ENCODE data around the gene DISC1. TPM values are rescaled to one million over a fixed set of nuclear protein-coding genes. Genes with fewer than 3 reads are reported as not detected.
"Not testable (repeated sequence)": the region's sequence is repeated elsewhere in the genome, so short reads cannot be mapped to it uniquely, and the experiment has no call there.

Gene DISC1
- total and polyA plus RNA-seq, 2 donors (not counting 3 experiments of a cell fraction or from before 2014, with no cell fraction given), result 3.3 to 14.7 TPM

DNA sequence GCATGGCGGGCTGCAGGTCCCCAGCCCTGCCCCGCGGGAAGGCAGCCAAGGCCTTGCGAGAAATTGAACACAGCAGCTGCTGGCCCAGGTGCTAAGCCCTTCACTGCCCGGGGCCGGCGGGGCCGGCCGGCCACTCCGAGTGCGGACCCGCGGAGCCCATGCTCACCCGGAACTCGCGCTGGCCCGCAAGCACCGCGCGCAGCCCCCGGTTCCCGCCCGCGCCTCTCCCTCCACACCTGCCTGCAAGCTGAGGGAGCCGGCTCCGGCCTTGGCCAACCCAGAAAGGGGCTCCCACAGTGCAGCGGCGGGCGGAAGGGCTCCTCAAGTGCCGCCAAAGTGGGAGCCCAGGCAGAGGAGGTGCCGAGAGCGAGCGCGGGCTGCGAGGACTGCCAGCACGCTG, 15.5 kb downstream of the DISC1 start:
- H3K4me1 ChIP-seq (ENCODE audit: control insufficient read depth, extremely low read depth, insufficient read depth, low read length); H2AFZ ChIP-seq (ENCODE audit: low read depth, low read length); intact Hi-C loops (cut with micrococcal nuclease); H3K4me2 ChIP-seq (ENCODE audit: insufficient read depth, low read length); H3K36me3 ChIP-seq (ENCODE audit: control insufficient read depth in 2 of 2, extremely low read depth in 1 of 2, insufficient read depth in 2 of 2, low read length in 2 of 2); POLR2A ChIA-PET; DNase-seq (ENCODE audit: low read depth, low spot score); H3K27ac ChIP-seq (ENCODE audit: insufficient read depth, low read depth, low read length); H3K27me3 ChIP-seq (ENCODE audit: control insufficient read depth in 2 of 2, insufficient read depth in 2 of 2, low read length in 2 of 2); FAIRE-seq; H3K9me1 ChIP-seq (replicated peaks; ENCODE audit: control insufficient read depth, extremely low read depth, insufficient read depth, low read length); H3K9ac ChIP-seq (replicated peaks; ENCODE audit: extremely low read depth, insufficient read depth, low read length); H3K79me2 ChIP-seq (ENCODE audit: control insufficient read depth, insufficient read depth, low read length); BruUV-seq (replicated peaks); H3K4me3 ChIP-seq (replicated peaks in 1 of 3; ENCODE audit: insufficient read depth in 1 of 3, low read depth in 1 of 3, low read length in 3 of 3); dilution Hi-C loops (cut with MboI; ENCODE audit: extremely low pct_ligation_motif_present, low sequenced_read_pairs); H3K9me3 ChIP-seq (replicated peaks; ENCODE audit: control insufficient read depth, insufficient read depth, low read length); CTCF ChIA-PET; H4K20me1 ChIP-seq (replicated peaks; ENCODE audit: control insufficient read depth, extremely low read depth, insufficient read depth, low read length): not testable (repeated sequence)

DNA sequence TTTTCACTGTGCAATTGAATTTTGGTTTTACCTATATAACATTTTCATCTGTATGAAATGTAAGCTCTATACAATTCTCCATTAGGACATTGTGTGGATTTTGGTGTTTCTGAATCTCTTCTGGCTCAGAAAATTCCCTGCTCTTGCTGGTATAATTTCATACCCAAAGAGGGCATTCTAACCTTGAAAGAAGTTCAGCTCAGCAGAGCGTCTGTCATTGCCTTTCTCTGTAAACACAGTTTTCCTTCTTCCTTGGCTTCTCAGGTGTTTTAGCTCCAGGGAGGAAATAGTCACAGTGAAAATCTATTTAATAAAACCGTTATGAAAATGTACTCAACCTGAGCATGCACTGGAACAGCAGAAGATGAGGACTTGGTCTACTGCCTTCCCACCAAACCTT, 16.0 kb downstream of the DISC1 start:
- Histone ChIP-seq H3K4me2 (ENCODE audit: insufficient read depth, low read length) (no peak overlapping the region), H4K20me1 (replicated peaks; ENCODE audit: control insufficient read depth, extremely low read depth, insufficient read depth, low read length) (peaks cover 3% of the 10 kb centered on the region), H3K9ac (replicated peaks; ENCODE audit: extremely low read depth, insufficient read depth, low read length) (no peak overlapping the region), H2AFZ (ENCODE audit: low read depth, low read length) (no peak overlapping the region), H3K9me3 (replicated peaks; ENCODE audit: control insufficient read depth, insufficient read depth, low read length) (no peaks in the 10 kb centered on the region), H3K9me1 (replicated peaks; ENCODE audit: control insufficient read depth, extremely low read depth, insufficient read depth, low read length) (no peaks in the 10 kb centered on the region), H3K4me3 (replicated peaks in 1 of 3; ENCODE audit: insufficient read depth in 1 of 3, low read depth in 1 of 3, low read length in 3 of 3) (no peak overlapping the region), H3K79me2 (ENCODE audit: control insufficient read depth, insufficient read depth, low read length) (no peaks in the 10 kb centered on the region), H3K27me3 (ENCODE audit: control insufficient read depth in 2 of 2, insufficient read depth in 2 of 2, low read length in 2 of 2) (no peaks in the 10 kb centered on the region), H3K4me1 (ENCODE audit: control insufficient read depth, extremely low read depth, insufficient read depth, low read length) (no peaks in the 10 kb centered on the region), H3K27ac (ENCODE audit: insufficient read depth, low read depth, low read length) (no peak overlapping the region), H3K36me3 (ENCODE audit: control insufficient read depth in 2 of 2, extremely low read depth in 1 of 2, insufficient read depth in 2 of 2, low read length in 2 of 2) (peaks cover 0 to 2% of the 10 kb centered on the region in 2 experiments)
- dilution Hi-C loops (cut with MboI; ENCODE audit: extremely low pct_ligation_motif_present, low sequenced_read_pairs) (no loop called here), intact Hi-C loops (cut with micrococcal nuclease) (no loop called here)
- POLR2A ChIA-PET, result no interaction called here
- FAIRE-seq (no peak), DNase-seq (ENCODE audit: low read depth, low spot score) (no peak)
- CTCF ChIA-PET, result interaction anchor here (1.6 kb wide), 1 partner anchor 24 kb away, joined by 4 read pairs; no protein-coding TSS in a partner anchor
- no TSS peak for BruUV-seq (replicated peaks)
- TF ChIP-seq EZH2 (IDR thresholded peaks at IDR 0.05; ENCODE audit: borderline replicate concordance, low read depth, low read length, severe bottlenecking) (no peak), POLR2A (IDR thresholded peaks at IDR 0.05; ENCODE audit: low read depth, low read length) (no peak), MYC (IDR thresholded peaks at IDR 0.05; ENCODE audit: low read depth, low read length) (no peak), POLR2AphosphoS5 (IDR thresholded peaks at IDR 0.05; ENCODE audit: insufficient read depth, low read depth, low read length) (no peak), JUN (IDR thresholded peaks at IDR 0.05; ENCODE audit: borderline replicate concordance, insufficient read depth, insufficient read length, low read depth) (no peak), FOS (IDR thresholded peaks at IDR 0.05; ENCODE audit: borderline replicate concordance, insufficient read depth, low read length) (no peak), GATA2 (IDR thresholded peaks at IDR 0.05; ENCODE audit: insufficient read depth, insufficient read length, low read depth, low read length) (no peak)
- TF ChIP-seq, protein P1, sequence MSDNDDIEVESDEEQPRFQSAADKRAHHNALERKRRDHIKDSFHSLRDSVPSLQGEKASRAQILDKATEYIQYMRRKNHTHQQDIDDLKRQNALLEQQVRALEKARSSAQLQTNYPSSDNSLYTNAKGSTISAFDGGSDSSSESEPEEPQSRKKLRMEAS (IDR thresholded peaks at IDR 0.05; ENCODE audit: insufficient read depth, insufficient read length), result no peak
- TF ChIP-seq, protein P2, sequence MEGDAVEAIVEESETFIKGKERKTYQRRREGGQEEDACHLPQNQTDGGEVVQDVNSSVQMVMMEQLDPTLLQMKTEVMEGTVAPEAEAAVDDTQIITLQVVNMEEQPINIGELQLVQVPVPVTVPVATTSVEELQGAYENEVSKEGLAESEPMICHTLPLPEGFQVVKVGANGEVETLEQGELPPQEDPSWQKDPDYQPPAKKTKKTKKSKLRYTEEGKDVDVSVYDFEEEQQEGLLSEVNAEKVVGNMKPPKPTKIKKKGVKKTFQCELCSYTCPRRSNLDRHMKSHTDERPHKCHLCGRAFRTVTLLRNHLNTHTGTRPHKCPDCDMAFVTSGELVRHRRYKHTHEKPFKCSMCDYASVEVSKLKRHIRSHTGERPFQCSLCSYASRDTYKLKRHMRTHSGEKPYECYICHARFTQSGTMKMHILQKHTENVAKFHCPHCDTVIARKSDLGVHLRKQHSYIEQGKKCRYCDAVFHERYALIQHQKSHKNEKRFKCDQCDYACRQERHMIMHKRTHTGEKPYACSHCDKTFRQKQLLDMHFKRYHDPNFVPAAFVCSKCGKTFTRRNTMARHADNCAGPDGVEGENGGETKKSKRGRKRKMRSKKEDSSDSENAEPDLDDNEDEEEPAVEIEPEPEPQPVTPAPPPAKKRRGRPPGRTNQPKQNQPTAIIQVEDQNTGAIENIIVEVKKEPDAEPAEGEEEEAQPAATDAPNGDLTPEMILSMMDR (IDR thresholded peaks at IDR 0.05; ENCODE audit: extremely low read depth in 1 of 2, insufficient read depth in 1 of 2, low read depth in 1 of 2, low read length in 2 of 2), result no peak
